Muscle layer of duodenum (tissue), 2 donors: ENCODE measurements around the gene CYP27B1.
A peak's percentile ranks its signal among the peaks of the same experiment; 100 is the strongest.

Experiments used
- H3K27ac ChIP-seq: one replicate; pipeline ENCODE4 v1.7.0; 2013; ENCODE audit warnings: mild to moderate bottlenecking, low read length
- H3K27me3 ChIP-seq: one replicate; pipeline ENCODE4 v1.7.0; 2013; ENCODE audit warnings: low read depth, mild to moderate bottlenecking, control low read depth, low read length
- H3K36me3 ChIP-seq, 2 donors: one replicate each; pipeline ENCODE4 v1.7.0; 2013; ENCODE audit warnings: low read length in 2 of 2, control low read depth in 1 of 2, mild to moderate bottlenecking in 1 of 2; ENCODE audit not compliant: insufficient read depth in 2 of 2, control insufficient read depth in 1 of 2
- H3K4me1 ChIP-seq, 2 donors: one replicate each; pipeline ENCODE4 v1.7.0; 2013; ENCODE audit warnings: low read length in 2 of 2, mild to moderate bottlenecking in 2 of 2, control low read depth in 1 of 2, moderate library complexity in 1 of 2; ENCODE audit not compliant: insufficient read depth in 2 of 2, control insufficient read depth in 1 of 2
- H3K4me3 ChIP-seq, 2 donors: one replicate each; pipeline ENCODE4 v1.7.0; 2013; ENCODE audit warnings: low read length in 2 of 2, low read depth in 1 of 2, mild to moderate bottlenecking in 1 of 2
- H3K9me3 ChIP-seq, 2 donors: one replicate each; pipeline ENCODE4 v1.7.0; 2013; ENCODE audit warnings: low read length in 2 of 2, control low read depth in 1 of 2, mild to moderate bottlenecking in 1 of 2; ENCODE audit not compliant: control insufficient read depth in 1 of 2
- donor health status: healthy.

Gene CYP27B1

DNA sequence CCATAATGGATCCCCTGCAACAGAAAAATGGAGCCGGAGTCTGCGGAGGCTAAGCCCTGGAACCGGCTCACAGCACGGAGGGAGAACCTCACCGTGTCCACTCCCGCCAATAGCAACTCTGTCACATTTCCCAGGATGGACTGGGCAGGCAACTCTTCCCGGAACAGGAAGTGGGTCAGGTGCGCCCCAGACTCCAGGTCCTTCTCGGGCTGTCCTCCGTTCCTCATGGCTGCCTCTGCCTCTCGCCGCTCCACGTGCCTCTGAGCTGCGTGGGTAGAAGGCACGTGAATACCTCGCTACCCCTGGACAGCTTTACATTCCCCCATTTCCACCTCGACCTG, 2.2 kb downstream of the CYP27B1 start:
- Histone ChIP-seq H3K27me3 (peaks cover 36% of the 10 kb centered on the region), H3K9me3 (no peaks in the 10 kb centered on the region), H3K36me3 (peaks cover 2 to 4% of the 10 kb centered on the region in 2 donors), H3K4me3 (peak overlapping the region; percentile 34 to 52), H3K27ac (no peak overlapping the region), H3K4me1 (peaks cover 9 to 27% of the 10 kb centered on the region in 2 donors)

DNA sequence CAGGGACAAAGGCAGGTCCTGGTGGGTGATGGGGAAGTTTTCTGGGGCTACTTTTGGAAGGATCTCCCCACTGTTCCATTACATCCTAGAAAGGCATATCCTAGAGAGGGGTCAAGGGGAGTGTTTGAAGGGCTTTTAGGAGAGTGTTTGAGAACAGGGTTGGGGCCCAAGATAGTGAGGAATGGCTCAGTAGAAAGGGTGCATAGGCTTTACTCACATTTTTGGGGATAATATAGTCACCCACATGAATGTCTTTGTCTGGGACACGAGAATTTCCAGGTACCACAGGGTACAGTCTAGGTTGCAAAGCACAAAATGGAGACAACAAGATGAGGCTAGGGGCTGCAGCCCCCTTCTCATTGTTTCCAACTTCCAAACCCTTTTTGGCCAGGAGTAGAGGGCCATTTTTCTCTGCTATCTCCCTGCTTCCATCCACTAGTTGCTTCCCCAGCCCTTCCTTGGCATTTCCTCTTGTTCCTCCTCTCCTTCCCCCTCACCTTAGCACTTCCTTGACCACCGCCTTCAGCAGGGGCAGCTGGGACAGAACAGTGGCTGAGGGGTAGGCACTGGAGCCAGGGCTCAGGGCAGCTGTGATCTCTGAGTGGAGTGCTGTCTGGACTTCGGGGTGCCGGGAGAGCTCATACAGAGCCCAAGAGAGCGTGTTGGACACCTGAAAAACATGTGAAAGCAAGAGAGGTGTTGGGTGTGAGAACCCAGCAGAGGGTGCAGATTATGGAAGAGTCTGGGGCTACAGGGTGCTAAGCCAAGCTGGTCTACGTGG, 2.8 kb downstream of the CYP27B1 start:
- no peak overlapping the region for H3K27ac ChIP-seq
- peaks cover 36% of the 10 kb centered on the region for H3K27me3 ChIP-seq
- H3K4me1 ChIP-seq: peaks cover 9 to 27% of the 10 kb centered on the region in 2 donors
- peaks cover 0 to 6% of the 10 kb centered on the region in 2 donors for H3K36me3 ChIP-seq
- H3K4me3 ChIP-seq: no peak overlapping the region
- H3K9me3 ChIP-seq: no peaks in the 10 kb centered on the region

DNA sequence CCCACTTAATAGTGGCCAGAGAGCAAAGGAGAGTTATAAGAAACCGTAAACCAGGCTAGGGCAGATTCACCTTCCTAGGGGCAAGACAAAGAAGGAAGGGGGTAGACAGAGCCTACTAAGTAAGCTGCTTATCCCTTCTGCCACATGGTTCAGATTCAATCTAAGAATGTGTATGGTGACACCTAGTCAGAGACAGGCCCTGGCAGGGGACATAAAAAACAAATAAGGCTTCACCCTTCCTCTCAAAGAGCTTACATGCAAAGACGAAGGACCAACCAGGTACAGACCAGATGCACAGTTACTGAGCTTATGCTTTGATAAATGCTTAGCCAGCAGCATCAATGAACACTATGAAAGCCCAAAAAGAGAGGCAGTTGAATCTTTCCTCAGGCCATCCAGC, 4.4 kb downstream of the CYP27B1 start:
- Histone ChIP-seq H3K4me3 (no peak overlapping the region), H3K9me3 (no peaks in the 10 kb centered on the region), H3K27me3 (peaks cover 36% of the 10 kb centered on the region), H3K4me1 (peaks cover 9 to 27% of the 10 kb centered on the region in 2 donors), H3K27ac (no peak overlapping the region), H3K36me3 (peaks cover 10 to 19% of the 10 kb centered on the region in 2 donors)

DNA sequence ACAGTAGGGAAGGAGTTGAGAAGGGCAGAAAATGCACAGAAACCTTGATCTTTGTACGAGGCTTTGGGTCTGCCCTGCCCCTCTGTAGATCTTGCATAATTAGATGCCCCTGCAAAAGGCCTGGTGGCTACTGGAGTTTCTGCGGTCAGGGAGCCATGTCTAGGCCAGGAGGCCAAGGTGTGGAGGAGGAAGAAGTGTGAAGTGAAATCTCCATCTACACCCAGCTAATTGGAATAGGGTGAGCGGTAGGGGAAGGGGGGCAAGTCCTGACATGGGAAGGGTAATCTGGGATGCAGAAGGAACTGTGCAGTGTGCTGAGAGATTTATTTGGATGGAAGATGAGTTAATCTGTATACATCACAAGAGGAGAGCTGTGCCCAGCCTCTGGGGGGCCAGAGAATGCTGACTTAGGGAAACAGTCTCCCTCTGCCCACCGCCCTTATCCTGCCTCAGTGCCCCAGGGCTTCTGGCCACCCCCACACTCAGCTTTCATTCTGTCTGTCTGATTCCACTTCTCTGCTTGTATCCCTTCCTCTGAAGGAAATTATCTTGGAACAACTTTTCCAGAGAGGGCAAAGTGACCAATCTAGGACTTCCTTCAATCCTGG, 5.4 kb downstream of the CYP27B1 start:
- H3K27me3 ChIP-seq: peaks cover 30% of the 10 kb centered on the region
- no peaks in the 10 kb centered on the region for H3K9me3 ChIP-seq
- H3K4me3 ChIP-seq: no peak overlapping the region
- peaks cover 4 to 25% of the 10 kb centered on the region in 2 donors for H3K4me1 ChIP-seq
- no peak overlapping the region for H3K27ac ChIP-seq
- H3K36me3 ChIP-seq: peaks cover 10 to 20% of the 10 kb centered on the region in 2 donors

DNA sequence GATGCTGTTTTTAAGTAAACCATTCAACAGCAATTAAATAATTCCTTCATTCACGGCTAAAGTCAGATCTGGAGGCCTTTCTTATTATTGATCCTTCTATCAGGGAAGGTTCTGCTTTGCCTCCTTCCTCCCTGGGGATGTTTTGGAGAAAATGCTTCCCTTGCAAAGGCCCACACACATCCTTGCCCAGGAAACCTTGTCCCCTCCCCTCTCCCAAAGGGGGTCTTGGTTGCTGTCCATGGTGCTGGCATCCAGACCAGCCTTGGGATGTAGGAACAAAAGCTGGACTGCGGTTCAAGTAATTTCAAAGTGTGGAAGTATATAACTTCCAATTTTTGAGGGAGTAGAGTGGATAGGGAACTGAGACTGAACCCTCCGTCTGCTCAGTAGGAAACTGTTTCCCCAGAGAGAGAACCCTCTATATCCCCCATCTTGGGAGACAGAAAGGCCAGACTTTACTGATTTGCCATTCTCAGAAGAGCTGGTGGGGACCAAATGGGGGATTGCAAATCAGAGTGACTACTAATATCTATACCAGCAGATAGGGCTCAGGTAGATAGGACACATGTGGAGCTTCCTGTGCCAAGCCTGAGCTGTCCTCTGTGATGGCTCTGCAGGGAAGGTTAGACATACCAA, 6.4 kb downstream of the CYP27B1 start:
- Histone ChIP-seq H3K27me3 (peaks cover 20% of the 10 kb centered on the region), H3K27ac (no peak overlapping the region), H3K4me1 (peaks cover 0 to 23% of the 10 kb centered on the region in 2 donors), H3K9me3 (no peaks in the 10 kb centered on the region), H3K36me3 (peaks cover 10 to 20% of the 10 kb centered on the region in 2 donors), H3K4me3 (no peak overlapping the region)

DNA sequence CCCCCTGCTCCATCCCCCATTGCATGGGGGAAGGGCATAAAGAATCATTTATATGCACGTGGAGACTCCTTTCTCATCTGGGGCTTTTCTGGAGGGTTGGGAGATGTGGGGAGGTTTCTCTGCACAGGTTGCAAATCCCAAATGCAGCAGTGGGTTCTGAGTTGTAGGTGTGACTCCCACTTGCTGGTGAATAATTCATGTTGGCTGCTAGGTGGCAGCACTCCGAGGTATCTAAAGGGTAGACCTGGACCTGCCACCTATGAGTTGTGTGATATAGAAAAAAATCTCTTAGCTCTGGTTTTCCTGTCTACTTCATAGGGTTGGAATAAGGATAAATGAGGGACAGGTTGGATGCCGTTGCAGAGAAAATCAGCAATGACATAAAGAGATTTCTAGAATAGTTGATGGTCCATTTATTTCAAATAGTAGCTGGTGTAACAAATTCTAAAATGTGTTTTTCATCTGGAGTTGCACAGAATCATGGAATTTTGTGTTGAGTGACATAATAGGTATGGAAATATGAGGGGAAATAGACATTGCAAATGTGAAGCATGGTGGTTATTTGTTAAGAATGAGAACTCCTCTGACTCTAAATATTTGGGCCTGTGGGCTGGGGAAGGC, 7.4 kb downstream of the CYP27B1 start:
- Histone ChIP-seq H3K9me3 (no peaks in the 10 kb centered on the region), H3K4me1 (peaks cover 2 to 16% of the 10 kb centered on the region in 2 donors), H3K4me3 (no peak overlapping the region), H3K27me3 (peaks cover 10% of the 10 kb centered on the region), H3K36me3 (peaks cover 10 to 20% of the 10 kb centered on the region in 2 donors), H3K27ac (no peak overlapping the region)

DNA sequence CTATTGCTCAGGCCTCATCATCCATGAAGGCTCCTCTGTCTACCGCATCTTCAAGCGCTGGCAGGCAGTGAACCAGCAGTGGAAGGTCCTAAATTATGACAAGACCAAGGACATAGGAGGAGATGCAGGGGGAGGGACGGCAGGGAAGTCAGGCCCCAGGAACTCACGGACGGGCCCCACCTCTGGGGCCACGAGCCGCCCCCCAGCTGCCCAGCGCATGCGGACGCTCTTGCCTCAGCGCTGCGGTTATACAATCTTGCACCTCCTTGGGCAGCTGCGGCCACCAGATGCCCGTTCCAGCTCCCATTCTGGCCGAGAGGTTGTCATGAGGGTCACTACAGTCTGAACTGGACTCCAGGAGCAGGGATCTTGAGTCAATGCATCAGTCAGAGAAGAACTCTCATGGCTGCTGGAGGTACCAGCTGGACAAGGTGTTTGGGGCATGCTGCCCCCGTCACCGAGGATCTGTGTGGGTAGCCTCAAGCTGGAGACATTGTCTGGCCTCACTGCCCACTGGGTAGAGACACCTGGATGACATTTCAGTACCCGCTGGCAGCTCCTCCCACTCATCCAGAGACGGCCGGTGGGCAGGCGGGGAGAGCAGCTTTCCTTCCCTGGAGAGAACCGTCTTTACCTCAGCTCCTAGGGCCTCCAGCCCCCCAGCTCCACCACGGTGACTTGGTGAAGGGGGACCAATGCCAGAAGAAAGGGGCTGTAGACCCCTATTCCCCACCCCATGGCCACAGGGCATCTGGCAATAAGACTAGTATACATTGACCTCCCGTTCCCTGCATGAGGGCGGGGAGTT, 8.1 kb downstream of the CYP27B1 start:
- H3K36me3 ChIP-seq: peaks cover 10 to 20% of the 10 kb centered on the region in 2 donors
- peaks cover 3% of the 10 kb centered on the region for H3K27me3 ChIP-seq

DNA sequence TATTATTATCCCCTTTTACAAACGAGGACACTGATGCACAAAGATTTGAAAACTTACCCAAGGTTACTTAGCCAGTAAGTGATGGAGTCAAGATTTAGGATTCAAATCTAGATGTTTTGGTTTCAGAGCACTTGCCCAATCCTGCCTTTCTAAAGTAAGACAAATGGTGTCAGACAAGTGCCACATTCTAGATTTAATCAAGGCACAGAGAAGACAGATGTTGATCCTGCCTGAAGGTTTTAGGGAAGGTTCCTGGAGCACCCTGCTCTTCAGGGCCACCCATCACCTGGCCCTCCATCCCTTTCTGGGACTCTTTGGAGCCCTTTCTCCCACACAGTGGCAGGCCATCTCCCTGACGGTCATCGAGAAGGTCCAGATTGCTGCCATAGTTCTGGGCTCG, 9.1 kb downstream of the CYP27B1 start:
- H3K4me3 ChIP-seq: no peak overlapping the region
- H3K27ac ChIP-seq: no peak overlapping the region
- H3K27me3 ChIP-seq: no peaks in the 10 kb centered on the region
- H3K4me1 ChIP-seq: peaks cover 8 to 23% of the 10 kb centered on the region in 2 donors
- H3K9me3 ChIP-seq: no peaks in the 10 kb centered on the region
- peaks cover 10 to 20% of the 10 kb centered on the region in 2 donors for H3K36me3 ChIP-seq

More for the DNA sequence above, 8.1 kb downstream of the CYP27B1 start:
- Histone ChIP-seq H3K9me3 (no peaks in the 10 kb centered on the region), H3K4me3 (no peak overlapping the region), H3K4me1 (peaks cover 5 to 20% of the 10 kb centered on the region in 2 donors), H3K27ac (no peak overlapping the region)

DNA sequence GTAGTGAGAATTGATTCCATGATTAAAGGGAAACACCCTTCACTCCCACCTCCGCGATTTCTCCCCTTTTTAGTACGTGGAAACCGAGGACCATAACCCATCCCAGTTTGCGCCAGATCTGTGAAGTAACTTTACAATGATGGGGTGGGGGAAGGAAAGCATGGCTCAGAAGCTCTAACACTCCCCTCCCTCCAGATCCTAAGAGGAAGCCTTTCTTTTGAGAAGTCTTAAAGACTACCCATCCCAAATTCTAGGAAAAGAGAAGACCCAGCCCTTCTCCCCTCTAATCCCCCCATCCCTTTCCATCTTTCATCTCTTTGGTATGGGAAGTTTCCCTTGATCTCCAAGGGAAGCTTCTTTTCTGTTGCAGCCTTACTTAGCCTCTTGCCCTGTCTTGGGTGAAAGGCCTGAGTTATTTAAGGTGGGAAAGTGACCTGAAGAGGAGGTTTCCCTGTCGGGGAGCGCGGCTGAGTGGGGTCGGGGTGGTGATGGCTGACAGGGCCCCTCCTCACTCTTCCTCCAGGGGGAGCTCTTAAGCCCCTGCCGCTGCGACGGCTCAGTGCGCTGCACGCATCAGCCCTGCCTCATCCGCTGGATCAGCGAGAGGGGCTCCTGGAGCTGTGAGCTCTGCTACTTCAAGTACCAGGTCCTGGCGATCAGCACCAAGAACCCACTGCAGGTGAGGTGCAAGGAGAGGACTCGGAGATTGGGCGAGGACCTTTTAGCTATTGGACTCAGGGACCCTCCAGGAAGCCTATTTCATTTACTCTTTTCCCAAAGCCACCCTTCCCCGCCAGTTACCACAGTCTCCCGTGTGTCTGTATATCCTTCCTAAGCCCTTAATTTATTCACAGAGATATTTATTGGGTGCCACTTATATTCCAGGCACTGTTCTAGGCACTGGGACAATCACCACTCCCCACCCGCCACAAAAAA, 10.2 kb downstream of the CYP27B1 start:
- H3K36me3 ChIP-seq: peaks cover 10 to 23% of the 10 kb centered on the region in 2 donors
- H3K4me1 ChIP-seq: peaks cover 9 to 26% of the 10 kb centered on the region in 2 donors
- peak overlapping the region in 1 of 2 donors; percentile 60 for H3K4me3 ChIP-seq
- no peaks in the 10 kb centered on the region for H3K27me3 ChIP-seq
- H3K27ac ChIP-seq: no peak overlapping the region
- H3K9me3 ChIP-seq: no peaks in the 10 kb centered on the region
